HFFc6 (cell line): Measurements from ENCODE around the gene YJU2. TPM values are rescaled to one million over a fixed set of nuclear protein-coding genes. Genes with fewer than 3 reads are reported as not detected.

Experiments
- DNase-seq: peaks from one replicate; pipeline ENCODE4 v3.0.0-alpha.2; 2018
- H3K27ac Mint-ChIP-seq: 2 replicates; pipeline ENCODE4 v1.8.0; 2020; ENCODE audit warnings: mild to moderate bottlenecking, mixed read lengths
- H3K27me3 Mint-ChIP-seq: 2 replicates; pipeline ENCODE4 v1.8.0; 2021; ENCODE audit warnings: mild to moderate bottlenecking, moderate library complexity, mixed read lengths; ENCODE audit not compliant: insufficient read depth
- H3K36me3 Mint-ChIP-seq: 2 replicates; pipeline ENCODE4 v1.8.0; 2021; ENCODE audit warnings: low read depth, mixed read lengths
- H3K4me1 Mint-ChIP-seq: 2 replicates; pipeline ENCODE4 v1.8.0; 2020; ENCODE audit warnings: low read depth, mixed read lengths
- H3K4me3 Mint-ChIP-seq: 2 replicates; pipeline ENCODE4 v1.8.0; 2020; ENCODE audit warnings: mild to moderate bottlenecking, moderate library complexity, mixed read lengths
- H3K9me3 Mint-ChIP-seq: 2 replicates; pipeline ENCODE4 v1.8.0; 2020; ENCODE audit warnings: mild to moderate bottlenecking, mixed read lengths
- CTCF ChIP-seq: fragments of 200-600 bp; sonication (generic); IDR thresholded peaks from 2 replicates; pipeline ENCODE4 v1.5.0; 2021; ENCODE audit warnings: antibody characterized with exemption, mild to moderate bottlenecking
- total RNA-seq, 6 experiments: library from RNA; stranded (reverse); fragmentation: NEBNext Ultra II Directional; extraction: Animal tissue kit (Norgen Biotek cat#: 25700); gene quantifications; 2 replicates in 1 of 6; 3 replicates in 5 of 6; pipeline ENCODE4 v1.2.3, GENCODE V29; 2021

Gene YJU2
- total RNA-seq, 6 experiments from 2014 or later: 12.0 to 17.7 (median 16.1) TPM

DNA sequence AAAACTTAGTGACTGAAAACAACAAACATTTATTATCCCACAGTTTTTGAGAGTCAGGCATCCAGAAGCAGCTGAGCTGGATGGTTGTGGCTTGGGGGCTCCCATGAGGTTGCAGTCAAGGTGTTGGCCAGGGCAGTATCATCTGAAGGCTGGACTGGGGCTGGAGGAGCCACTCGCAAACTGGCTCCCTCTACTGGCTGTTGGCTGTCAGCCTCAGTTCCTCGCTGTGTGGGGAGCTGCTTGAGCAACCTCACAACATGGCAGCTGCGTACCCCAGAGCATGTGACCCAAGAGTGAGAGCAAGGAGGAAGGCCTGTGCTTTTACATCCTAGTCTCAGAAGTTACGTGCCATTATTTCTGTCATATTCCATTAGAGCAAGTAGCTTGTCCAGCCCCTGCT lies 9.7 kb downstream of the YJU2 start:
- Mint-ChIP-seq H3K9me3 (no peaks in the 10 kb centered on the region; the same call in 1 of the 2 replicates), H3K27me3 (no peaks in the 10 kb centered on the region; the same call in none of the 2 replicates), H3K27ac (no peak overlapping the region), H3K4me3 (no peak overlapping the region), H3K36me3 (peaks cover 38% of the 10 kb centered on the region), H3K4me1 (no peaks in the 10 kb centered on the region)
- no peak for DNase-seq
- peak; percentile 41; the same call in 1 of the 2 replicates for TF ChIP-seq CTCF

DNA sequence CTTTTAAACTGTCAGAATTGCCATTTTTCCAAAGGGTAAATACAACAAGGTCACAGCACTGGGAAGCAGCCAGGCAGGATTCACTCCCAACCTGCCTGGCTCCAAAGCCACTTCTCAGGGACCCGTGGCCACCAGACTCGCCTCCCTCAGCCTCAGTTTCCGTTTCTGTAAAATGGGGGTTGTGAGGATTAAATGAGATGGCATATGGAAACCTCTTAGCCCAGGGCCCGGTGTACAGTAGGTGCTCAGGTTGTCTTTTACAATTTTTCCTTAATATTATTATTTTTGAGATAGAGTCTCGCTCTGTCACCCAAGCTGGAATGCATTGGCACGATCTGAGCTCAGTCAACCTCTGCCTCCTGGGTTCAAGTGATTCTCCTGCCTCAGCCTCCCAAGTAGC lies 10.1 kb downstream of the YJU2 start:
- Mint-ChIP-seq H3K4me3 (no peak overlapping the region), H3K9me3 (no peaks in the 10 kb centered on the region; the same call in 1 of the 2 replicates), H3K4me1 (no peaks in the 10 kb centered on the region), H3K36me3 (peaks cover 38% of the 10 kb centered on the region), H3K27me3 (no peaks in the 10 kb centered on the region; the same call in none of the 2 replicates), H3K27ac (no peak overlapping the region)
- TF ChIP-seq CTCF: no peak
- no peak for DNase-seq

DNA sequence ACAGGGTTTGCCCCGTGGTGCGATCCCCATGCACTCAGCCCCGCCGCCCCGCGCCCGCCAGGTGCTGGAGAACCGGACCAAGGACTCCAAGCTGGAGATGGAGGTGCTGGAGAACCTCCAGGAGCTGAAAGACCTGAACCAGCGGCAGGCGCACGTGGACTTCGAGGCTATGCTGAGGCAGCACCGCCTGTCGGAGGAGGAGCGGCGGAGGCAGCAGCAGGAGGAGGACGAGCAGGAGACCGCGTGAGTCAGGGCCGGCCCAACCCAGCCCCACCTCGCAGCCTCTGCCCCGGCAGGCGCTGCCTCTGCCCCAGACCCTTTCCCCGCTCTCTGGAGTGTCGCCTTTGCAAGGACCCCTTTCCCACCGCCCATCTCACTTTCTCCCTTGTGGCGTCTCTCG lies 11.3 kb downstream of the YJU2 start:
- H3K36me3 Mint-ChIP-seq: peaks cover 31% of the 10 kb centered on the region
- no peaks in the 10 kb centered on the region for H3K4me1 Mint-ChIP-seq
- no peak overlapping the region for H3K27ac Mint-ChIP-seq
- no peak for DNase-seq
- no peak overlapping the region for H3K4me3 Mint-ChIP-seq
- H3K9me3 Mint-ChIP-seq: no peaks in the 10 kb centered on the region; the same call in 1 of the 2 replicates
- no peaks in the 10 kb centered on the region; the same call in none of the 2 replicates for H3K27me3 Mint-ChIP-seq
- no peak for TF ChIP-seq CTCF

GRCh38 chr19:4260613-4261191 lies 13.8 kb downstream of the YJU2 start:
- no peak for TF ChIP-seq CTCF
- Mint-ChIP-seq H3K27ac (no peak overlapping the region), H3K4me1 (no peaks in the 10 kb centered on the region), H3K36me3 (peaks cover 17% of the 10 kb centered on the region), H3K4me3 (no peak overlapping the region), H3K9me3 (no peaks in the 10 kb centered on the region), H3K27me3 (no peaks in the 10 kb centered on the region; the same call in 1 of the 2 replicates)
- DNase-seq: no peak

GRCh38 chr19:4264812-4265211 lies 17.9 kb downstream of the YJU2 start:
- Mint-ChIP-seq H3K27me3 (peaks cover 3% of the 10 kb centered on the region; the same call in 1 of the 2 replicates), H3K4me1 (no peaks in the 10 kb centered on the region), H3K4me3 (no peak overlapping the region), H3K36me3 (peaks cover 14% of the 10 kb centered on the region), H3K9me3 (no peaks in the 10 kb centered on the region), H3K27ac (no peak overlapping the region; the same call in 1 of the 2 replicates)
- no peak for DNase-seq
- no peak for TF ChIP-seq CTCF
